ENCODE results near the gene SH3RF2. TPM values are rescaled to one million over a fixed set of nuclear protein-coding genes. Genes with fewer than 3 reads are reported as not detected.
A peak's percentile ranks its signal among the peaks of the same experiment; 100 is the strongest.

Gene SH3RF2
- total and polyA plus RNA-seq, 7 experiments from 2014 or later = 0.22 to 0.61 TPM; not detected in 5

DNA sequence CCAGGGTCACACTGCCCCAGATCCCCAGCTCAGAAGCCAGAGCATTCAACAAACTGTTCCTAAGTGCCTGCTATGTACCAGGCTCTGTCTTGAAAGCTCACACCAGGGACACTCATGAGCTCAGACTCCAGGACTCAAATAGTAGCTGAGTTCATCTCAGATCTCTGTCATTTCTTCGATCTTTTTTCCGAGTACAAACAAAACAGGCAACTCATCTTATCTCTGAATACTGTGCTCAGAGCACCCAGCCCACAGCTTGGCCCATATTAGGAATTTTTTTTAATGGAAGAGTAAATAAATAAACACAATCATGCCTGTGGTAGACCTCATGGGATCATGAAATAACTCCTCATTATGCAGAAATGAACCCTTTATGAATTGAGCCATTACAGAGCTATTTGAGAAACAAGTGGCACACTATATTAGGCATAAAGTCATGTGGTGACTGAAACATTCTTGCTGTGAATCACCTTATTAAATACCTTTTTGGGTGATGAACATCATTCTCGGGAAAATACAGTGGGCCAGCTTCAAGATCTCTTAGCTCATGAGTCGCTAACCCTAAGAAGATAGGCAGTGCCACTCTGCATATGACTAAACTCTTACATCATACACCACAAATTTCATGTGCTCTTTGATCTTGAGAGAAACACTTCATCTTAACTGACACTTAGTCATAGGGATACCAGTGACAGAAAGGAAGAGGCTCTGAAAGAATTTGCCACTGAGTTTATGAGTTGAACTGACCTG, 9.9 kb downstream of the SH3RF2 start:
- H3K27me3 ChIP-seq (ENCODE audit: control insufficient read depth in 2 of 2, insufficient read depth in 2 of 2, low read length in 2 of 2) = no peaks in the 10 kb centered on the region
- no peak for DNase-seq
- ChIA-PET POLR2A (no interaction called here), CTCF (no interaction called here)
- Mint-ChIP-seq H3K27ac (no peak overlapping the region), H3K36me3 (peaks cover 0 to 3% (median 0%) of the 10 kb centered on the region in 5 donors), H3K4me1 (peaks cover 0 to 31% (median 0%) of the 10 kb centered on the region in 7 donors), H3K27me3 (peaks cover 7 to 34% (median 18%) of the 10 kb centered on the region in 5 donors), H3K4me3 (peak overlapping the region in 1 of 10 donors; percentile 43), H3K9me3 (no peaks in the 10 kb centered on the region)
- no peak overlapping the region for H3K27ac ChIP-seq (ENCODE audit: low read depth, low read length)
- H3K36me3 ChIP-seq (ENCODE audit: control insufficient read depth in 2 of 3, insufficient read depth in 3 of 3, low read length in 3 of 3) = no peaks in the 10 kb centered on the region
- ATAC-seq = peak; percentile 74
- H3K9me3 ChIP-seq (ENCODE audit: control insufficient read depth in 2 of 3, low read length in 3 of 3) = no peaks in the 10 kb centered on the region
- no peaks in the 10 kb centered on the region for H3K4me1 ChIP-seq (ENCODE audit: control insufficient read depth in 2 of 2, insufficient read depth in 2 of 2, low read length in 2 of 2)
- no peak overlapping the region for H3K4me3 ChIP-seq (ENCODE audit: low read length)
- intact Hi-C loops (cut with micrococcal nuclease) = no loop called here

DNA sequence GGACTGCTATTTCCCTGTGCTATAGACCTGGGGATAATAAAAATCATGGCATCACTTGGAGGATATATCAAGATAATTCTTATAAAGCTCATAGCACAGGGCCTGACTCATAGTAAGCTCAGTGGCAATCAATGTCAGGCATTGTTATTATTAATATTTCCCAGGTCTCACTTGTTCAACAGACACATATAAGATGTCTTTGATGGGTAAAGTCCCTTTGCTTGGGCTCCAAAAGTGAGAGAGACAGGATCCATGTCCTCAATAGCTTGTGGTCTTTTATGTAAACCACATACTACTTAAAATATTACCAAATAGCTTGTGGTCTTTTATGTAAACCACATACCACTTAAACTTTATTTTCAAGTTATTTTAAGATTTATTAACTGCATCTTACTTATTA, 11.2 kb downstream of the SH3RF2 start:
- H3K36me3 ChIP-seq (ENCODE audit: control insufficient read depth in 2 of 3, insufficient read depth in 3 of 3, low read length in 3 of 3) = no peaks in the 10 kb centered on the region
- H3K4me1 ChIP-seq (ENCODE audit: control insufficient read depth in 2 of 2, insufficient read depth in 2 of 2, low read length in 2 of 2) = no peaks in the 10 kb centered on the region
- no peaks in the 10 kb centered on the region for H3K9me3 ChIP-seq (ENCODE audit: control insufficient read depth in 2 of 3, low read length in 3 of 3)
- no peak for ATAC-seq
- H3K36me3 Mint-ChIP-seq = peaks cover 0 to 3% (median 0%) of the 10 kb centered on the region in 5 donors
- H3K27me3 Mint-ChIP-seq = peaks cover 6 to 37% (median 11%) of the 10 kb centered on the region in 5 donors
- ChIA-PET POLR2A (no interaction called here), CTCF (no interaction called here)
- DNase-seq = no peak
- intact Hi-C loops (cut with micrococcal nuclease) = no loop called here
- no peaks in the 10 kb centered on the region for H3K9me3 Mint-ChIP-seq
- no peak overlapping the region for H3K27ac Mint-ChIP-seq
- no peak overlapping the region for H3K4me3 Mint-ChIP-seq
- H3K27me3 ChIP-seq (ENCODE audit: control insufficient read depth in 2 of 2, insufficient read depth in 2 of 2, low read length in 2 of 2) = no peaks in the 10 kb centered on the region
- H3K4me1 Mint-ChIP-seq = peaks cover 0 to 28% (median 0%) of the 10 kb centered on the region in 7 donors
- no peak overlapping the region for H3K27ac ChIP-seq (ENCODE audit: low read depth, low read length)
- H3K4me3 ChIP-seq (ENCODE audit: low read length) = no peak overlapping the region

DNA sequence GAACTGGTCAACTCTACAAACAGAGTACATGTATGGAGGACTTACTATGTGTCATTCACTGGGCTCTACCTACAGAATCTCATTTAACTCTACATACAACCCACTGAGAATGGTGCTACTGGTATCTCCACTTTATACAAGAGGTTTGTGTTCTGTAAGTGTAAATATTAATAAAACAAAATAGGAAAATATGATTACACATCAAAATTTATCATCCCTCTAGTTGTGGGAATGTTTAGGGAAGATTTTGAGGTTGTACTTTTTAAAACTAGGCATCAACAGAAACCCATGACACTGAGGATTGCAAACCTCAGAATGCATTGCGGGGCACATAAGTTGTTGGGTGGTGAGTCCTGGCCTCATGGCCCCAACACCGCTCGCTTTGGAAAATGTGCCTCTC, 11.7 kb downstream of the SH3RF2 start:
- H3K27me3 ChIP-seq (ENCODE audit: control insufficient read depth in 2 of 2, insufficient read depth in 2 of 2, low read length in 2 of 2) = no peaks in the 10 kb centered on the region
- no peak overlapping the region for H3K27ac Mint-ChIP-seq
- no peaks in the 10 kb centered on the region for H3K36me3 ChIP-seq (ENCODE audit: control insufficient read depth in 2 of 3, insufficient read depth in 3 of 3, low read length in 3 of 3)
- ChIA-PET CTCF (no interaction called here), POLR2A (no interaction called here)
- no peaks in the 10 kb centered on the region for H3K9me3 Mint-ChIP-seq
- intact Hi-C loops (cut with micrococcal nuclease) = no loop called here
- ATAC-seq (no peak), DNase-seq (no peak)
- peaks cover 7 to 40% (median 15%) of the 10 kb centered on the region in 5 donors for H3K27me3 Mint-ChIP-seq
- no peak overlapping the region for H3K4me3 Mint-ChIP-seq
- H3K4me3 ChIP-seq (ENCODE audit: low read length) = no peak overlapping the region
- no peaks in the 10 kb centered on the region for H3K9me3 ChIP-seq (ENCODE audit: control insufficient read depth in 2 of 3, low read length in 3 of 3)
- no peak overlapping the region for H3K27ac ChIP-seq (ENCODE audit: low read depth, low read length)
- H3K4me1 Mint-ChIP-seq = peaks cover 0 to 27% (median 0%) of the 10 kb centered on the region in 7 donors
- H3K4me1 ChIP-seq (ENCODE audit: control insufficient read depth in 2 of 2, insufficient read depth in 2 of 2, low read length in 2 of 2) = no peaks in the 10 kb centered on the region
- H3K36me3 Mint-ChIP-seq = peaks cover 0 to 3% (median 0%) of the 10 kb centered on the region in 5 donors

DNA sequence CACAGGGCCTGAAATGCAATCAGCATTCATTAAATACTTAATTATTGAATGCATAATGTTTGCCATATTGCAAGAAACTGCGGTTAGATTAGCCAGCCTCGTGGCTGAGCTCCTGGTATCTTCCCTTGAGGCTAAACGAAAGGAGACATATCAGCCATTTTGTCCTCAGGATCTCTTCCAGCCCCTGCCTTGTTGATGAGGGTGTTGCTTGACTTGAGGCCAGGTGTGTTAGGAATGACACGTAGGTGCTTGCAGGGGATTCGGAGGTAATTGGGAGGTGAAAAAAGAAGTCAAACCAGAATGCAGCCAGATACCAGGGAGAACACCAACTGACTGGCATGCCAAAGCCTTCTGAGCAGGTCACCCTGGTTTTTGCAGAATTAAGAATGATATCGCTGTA, 12.5 kb downstream of the SH3RF2 start:
- intact Hi-C loops (cut with micrococcal nuclease) = no loop called here
- H3K27me3 ChIP-seq (ENCODE audit: control insufficient read depth in 2 of 2, insufficient read depth in 2 of 2, low read length in 2 of 2) = no peaks in the 10 kb centered on the region
- H3K9me3 Mint-ChIP-seq = peaks cover 0 to 4% (median 0%) of the 10 kb centered on the region in 11 donors
- H3K36me3 Mint-ChIP-seq = peaks cover 0 to 3% (median 0%) of the 10 kb centered on the region in 5 donors
- no peaks in the 10 kb centered on the region for H3K9me3 ChIP-seq (ENCODE audit: control insufficient read depth in 2 of 3, low read length in 3 of 3)
- no peak overlapping the region for H3K27ac ChIP-seq (ENCODE audit: low read depth, low read length)
- DNase-seq (no peak), ATAC-seq (no peak)
- ChIA-PET CTCF (no interaction called here), POLR2A (no interaction called here)
- no peaks in the 10 kb centered on the region for H3K36me3 ChIP-seq (ENCODE audit: control insufficient read depth in 2 of 3, insufficient read depth in 3 of 3, low read length in 3 of 3)
- H3K27ac Mint-ChIP-seq = no peak overlapping the region
- peaks cover 0 to 23% (median 0%) of the 10 kb centered on the region in 7 donors for H3K4me1 Mint-ChIP-seq
- no peak overlapping the region for H3K4me3 Mint-ChIP-seq
- peaks cover 7 to 44% (median 18%) of the 10 kb centered on the region in 5 donors for H3K27me3 Mint-ChIP-seq
- no peaks in the 10 kb centered on the region for H3K4me1 ChIP-seq (ENCODE audit: control insufficient read depth in 2 of 2, insufficient read depth in 2 of 2, low read length in 2 of 2)
- no peak overlapping the region for H3K4me3 ChIP-seq (ENCODE audit: low read length)

DNA sequence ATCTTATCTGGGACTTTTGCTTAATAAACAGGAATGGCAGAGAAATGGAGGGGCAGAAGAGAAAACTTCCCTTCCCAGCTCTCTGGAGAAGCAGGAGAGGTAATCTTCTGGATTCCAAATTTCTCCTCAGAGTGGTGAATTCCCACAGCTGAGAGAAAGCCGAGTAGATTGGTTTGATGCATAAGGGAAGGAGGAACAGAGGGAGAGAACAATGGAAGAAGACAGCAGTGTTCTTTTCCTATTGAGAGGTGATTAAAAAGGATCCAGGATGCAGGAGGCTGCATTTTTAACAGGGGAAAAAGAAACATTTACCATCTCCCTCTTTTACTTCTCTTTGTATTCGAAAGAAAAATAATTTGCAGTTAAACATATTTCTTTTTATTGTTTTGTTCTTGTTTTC, 13.1 kb downstream of the SH3RF2 start:
- Histone ChIP-seq H3K27me3 (ENCODE audit: control insufficient read depth in 2 of 2, insufficient read depth in 2 of 2, low read length in 2 of 2) (no peaks in the 10 kb centered on the region), H3K27ac (ENCODE audit: low read depth, low read length) (no peak overlapping the region), H3K4me1 (ENCODE audit: control insufficient read depth in 2 of 2, insufficient read depth in 2 of 2, low read length in 2 of 2) (no peaks in the 10 kb centered on the region), H3K9me3 (ENCODE audit: control insufficient read depth in 2 of 3, low read length in 3 of 3) (no peaks in the 10 kb centered on the region), H3K36me3 (ENCODE audit: control insufficient read depth in 2 of 3, insufficient read depth in 3 of 3, low read length in 3 of 3) (no peaks in the 10 kb centered on the region), H3K4me3 (ENCODE audit: low read length) (no peak overlapping the region)
- ChIA-PET CTCF (no interaction called here), POLR2A (no interaction called here)
- no peak overlapping the region for H3K27ac Mint-ChIP-seq
- ATAC-seq (no peak), DNase-seq (no peak)
- peaks cover 8 to 43% (median 18%) of the 10 kb centered on the region in 5 donors for H3K27me3 Mint-ChIP-seq
- H3K36me3 Mint-ChIP-seq = peaks cover 0 to 3% (median 0%) of the 10 kb centered on the region in 5 donors
- intact Hi-C loops (cut with micrococcal nuclease) = no loop called here
- peaks cover 0 to 23% (median 0%) of the 10 kb centered on the region in 7 donors for H3K4me1 Mint-ChIP-seq
- peaks cover 0 to 4% (median 0%) of the 10 kb centered on the region in 11 donors for H3K9me3 Mint-ChIP-seq
- no peak overlapping the region for H3K4me3 Mint-ChIP-seq

DNA sequence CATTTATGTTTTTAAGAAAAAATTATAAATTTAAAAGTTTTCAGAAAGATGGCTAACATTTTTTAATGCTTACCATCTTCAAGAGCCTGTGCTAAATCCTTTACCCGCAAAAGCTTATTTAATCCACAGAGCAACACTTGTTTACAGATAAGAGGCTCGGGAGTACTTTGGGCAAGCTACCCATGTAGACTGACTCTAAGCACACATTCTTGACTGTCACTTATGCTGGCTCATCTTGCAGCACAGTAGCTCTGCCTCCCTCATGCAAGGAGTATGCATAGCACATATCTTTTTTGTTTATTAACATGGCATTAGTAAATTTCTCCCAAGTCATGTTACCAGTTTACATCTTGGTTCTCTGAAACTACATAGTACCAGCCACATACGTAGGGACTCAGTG, 14.7 kb downstream of the SH3RF2 start:
- Histone ChIP-seq H3K9me3 (ENCODE audit: control insufficient read depth in 2 of 3, low read length in 3 of 3) (no peaks in the 10 kb centered on the region), H3K4me3 (ENCODE audit: low read length) (no peak overlapping the region)
- CTCF ChIA-PET = no interaction called here

DNA sequence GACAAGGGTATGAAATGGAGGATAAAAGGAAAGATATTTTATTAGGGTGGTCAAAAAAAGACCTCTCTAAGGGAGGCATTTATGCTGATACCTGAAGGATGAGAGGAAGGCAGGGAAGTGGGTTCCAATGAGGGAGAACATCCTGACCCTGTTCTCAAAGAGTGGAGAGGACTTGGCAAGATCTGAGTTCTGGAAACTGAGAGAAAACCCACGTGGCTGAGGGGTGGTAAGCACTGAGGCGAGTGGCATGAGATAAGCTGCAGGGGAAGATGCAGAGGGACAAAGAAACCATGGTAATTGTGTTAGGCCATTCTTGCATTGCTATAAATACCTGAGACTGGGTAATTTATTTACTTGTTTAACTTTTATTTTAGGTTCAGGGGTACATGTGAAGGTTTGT, 16.8 kb downstream of the SH3RF2 start:
- no peak for ATAC-seq
- CTCF ChIA-PET = no interaction called here
- no peaks in the 10 kb centered on the region for H3K4me1 Mint-ChIP-seq

More for the DNA sequence above, 14.7 kb downstream of the SH3RF2 start:
- Mint-ChIP-seq H3K36me3 (no peaks in the 10 kb centered on the region), H3K4me1 (peaks cover 0 to 12% (median 0%) of the 10 kb centered on the region in 7 donors), H3K27ac (no peak overlapping the region), H3K27me3 (peaks cover 4 to 45% (median 25%) of the 10 kb centered on the region in 5 donors), H3K4me3 (no peak overlapping the region), H3K9me3 (peaks cover 0 to 4% (median 0%) of the 10 kb centered on the region in 11 donors)
- intact Hi-C loops (cut with micrococcal nuclease) = no loop called here
- Histone ChIP-seq H3K4me1 (ENCODE audit: control insufficient read depth in 2 of 2, insufficient read depth in 2 of 2, low read length in 2 of 2) (no peaks in the 10 kb centered on the region), H3K36me3 (ENCODE audit: control insufficient read depth in 2 of 3, insufficient read depth in 3 of 3, low read length in 3 of 3) (no peaks in the 10 kb centered on the region), H3K27me3 (ENCODE audit: control insufficient read depth in 2 of 2, insufficient read depth in 2 of 2, low read length in 2 of 2) (no peaks in the 10 kb centered on the region), H3K27ac (ENCODE audit: low read depth, low read length) (no peak overlapping the region)
- DNase-seq (no peak), ATAC-seq (no peak)
- POLR2A ChIA-PET = no interaction called here

More for the DNA sequence above, 16.8 kb downstream of the SH3RF2 start:
- Histone ChIP-seq H3K36me3 (ENCODE audit: control insufficient read depth in 2 of 3, insufficient read depth in 3 of 3, low read length in 3 of 3) (no peaks in the 10 kb centered on the region), H3K27ac (ENCODE audit: low read depth, low read length) (no peak overlapping the region), H3K4me3 (ENCODE audit: low read length) (no peak overlapping the region), H3K27me3 (ENCODE audit: control insufficient read depth in 2 of 2, insufficient read depth in 2 of 2, low read length in 2 of 2) (no peaks in the 10 kb centered on the region), H3K9me3 (ENCODE audit: control insufficient read depth in 2 of 3, low read length in 3 of 3) (no peaks in the 10 kb centered on the region), H3K4me1 (ENCODE audit: control insufficient read depth in 2 of 2, insufficient read depth in 2 of 2, low read length in 2 of 2) (no peaks in the 10 kb centered on the region)
- Mint-ChIP-seq H3K27ac (no peak overlapping the region), H3K27me3 (peaks cover 0 to 50% (median 25%) of the 10 kb centered on the region in 5 donors), H3K9me3 (peaks cover 0 to 4% (median 0%) of the 10 kb centered on the region in 11 donors), H3K36me3 (no peaks in the 10 kb centered on the region), H3K4me3 (no peak overlapping the region)
- intact Hi-C loops (cut with micrococcal nuclease) = no loop called here
- POLR2A ChIA-PET = no interaction called here
- DNase-seq = no peak

Data from naive thymus-derived CD4-positive, alpha-beta T cell (primary cell).